GM19397 (cell line): ENCODE measurements around the gene TMEM163.
"Not testable (repeated sequence)": the region's sequence is repeated elsewhere in the genome, so short reads cannot be mapped to it uniquely, and the experiment has no call there.

Experiments
- ATAC-seq: cut with Tn5 transposase; IDR thresholded peaks from one replicate; pipeline ENCODE4 v1.9.1; 2021; ENCODE audit warnings: mild to moderate bottlenecking, moderate library complexity; ENCODE audit not compliant: unreplicated experiment

The TMEM163 gene

DNA sequence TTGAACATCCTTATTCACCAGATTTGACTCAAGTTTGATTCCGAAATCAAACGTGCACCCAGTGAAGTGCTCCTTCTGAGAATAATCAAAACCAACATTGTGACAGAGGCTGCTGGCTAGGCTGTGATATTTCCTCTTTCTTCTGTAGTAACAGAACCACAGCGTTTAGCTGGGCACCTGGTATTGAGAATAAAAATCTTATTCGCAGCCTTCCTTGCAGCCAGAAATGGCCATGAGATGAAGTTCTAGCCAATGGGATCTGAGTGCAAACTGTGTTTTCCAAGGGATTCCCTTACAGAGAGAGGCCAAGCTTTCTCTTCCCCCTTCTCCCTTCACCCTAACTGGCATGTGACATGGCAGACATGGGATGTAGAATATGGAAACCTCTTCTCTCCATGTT, 51.7 kb downstream of the TMEM163 start:
- ATAC-seq, result no peak

DNA sequence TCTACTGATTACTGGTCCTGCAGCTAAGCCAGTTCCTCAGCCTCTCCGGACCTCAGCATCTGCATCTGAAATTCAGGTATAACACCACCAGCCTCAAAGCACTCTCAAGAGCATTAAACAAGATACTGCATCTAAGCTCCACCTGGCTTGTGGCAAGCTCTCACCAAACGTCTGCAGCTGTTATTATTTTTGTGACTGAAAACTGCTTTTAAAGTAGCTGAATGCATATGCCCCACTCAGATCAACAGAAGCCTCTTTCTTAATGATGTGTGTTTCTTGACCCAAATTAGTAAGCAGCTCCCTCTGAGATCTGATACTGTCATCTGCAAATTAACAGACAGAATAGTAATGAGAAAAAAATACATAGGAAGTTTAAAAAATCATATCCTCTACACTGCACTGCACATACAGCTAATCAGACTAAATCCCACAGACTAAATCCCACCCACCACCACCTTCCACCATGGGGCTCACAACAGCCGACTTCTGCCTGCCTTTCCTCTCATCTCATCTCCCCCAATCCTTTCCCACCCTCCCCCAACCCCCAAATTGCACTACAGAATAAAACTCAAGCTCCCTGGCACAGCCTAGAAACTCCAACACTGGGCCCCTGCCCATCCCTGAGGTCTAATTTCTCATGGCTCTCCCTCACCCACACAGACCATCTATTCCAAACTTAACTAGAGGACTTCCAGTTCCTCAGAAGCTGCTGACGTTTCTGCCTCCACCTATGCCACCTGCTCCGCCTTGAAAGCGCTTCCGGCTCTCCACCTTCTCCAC, 52.9 kb downstream of the TMEM163 start:
- no peak for ATAC-seq

DNA sequence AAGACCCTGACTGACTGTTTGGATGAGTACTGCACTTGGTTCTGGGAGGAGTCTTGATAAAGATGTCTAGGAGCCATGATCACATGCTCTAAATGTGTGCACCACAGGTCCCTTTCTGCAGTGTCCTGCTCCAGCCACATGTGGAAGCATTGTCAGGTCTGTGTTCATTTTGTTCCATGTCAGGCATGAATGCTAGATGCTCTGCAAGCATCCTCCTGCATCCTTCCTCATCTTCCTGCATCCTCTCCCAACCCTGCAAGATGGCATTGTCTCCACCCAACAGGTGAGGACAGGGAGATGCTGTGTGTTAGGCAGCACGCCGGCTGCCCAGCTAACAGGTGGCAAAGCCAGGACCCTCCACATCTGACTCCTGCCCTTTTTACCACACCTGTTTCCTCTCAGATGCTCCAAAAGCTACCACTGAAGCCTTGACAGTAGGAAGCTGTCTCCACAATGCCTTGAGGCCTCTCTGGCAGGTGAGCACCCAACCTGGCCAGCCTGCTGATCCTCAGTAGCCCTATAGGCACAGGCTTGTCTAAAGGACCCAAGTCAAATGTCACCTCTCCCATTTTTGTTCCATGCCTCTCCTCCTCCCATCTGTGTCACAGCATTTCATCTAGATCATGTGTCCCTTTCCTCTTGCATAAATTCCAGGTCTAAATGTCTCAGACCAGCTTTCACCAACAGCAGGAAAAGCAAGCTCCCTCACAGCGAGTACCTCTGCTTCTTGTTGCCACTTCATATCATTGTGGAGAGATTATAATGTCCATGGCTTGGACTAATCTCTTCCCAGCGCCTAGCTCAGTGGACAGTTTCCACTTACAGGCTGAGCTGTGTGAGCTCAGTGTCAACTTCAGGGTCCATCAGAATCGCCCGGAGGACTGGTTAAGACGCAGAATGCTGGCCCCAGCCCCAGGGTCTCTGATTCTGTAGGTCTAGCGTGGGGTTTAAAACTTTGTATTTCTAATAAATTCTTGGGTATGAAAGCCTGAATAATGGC, 55.0 kb downstream of the TMEM163 start:
- no peak for ATAC-seq

DNA sequence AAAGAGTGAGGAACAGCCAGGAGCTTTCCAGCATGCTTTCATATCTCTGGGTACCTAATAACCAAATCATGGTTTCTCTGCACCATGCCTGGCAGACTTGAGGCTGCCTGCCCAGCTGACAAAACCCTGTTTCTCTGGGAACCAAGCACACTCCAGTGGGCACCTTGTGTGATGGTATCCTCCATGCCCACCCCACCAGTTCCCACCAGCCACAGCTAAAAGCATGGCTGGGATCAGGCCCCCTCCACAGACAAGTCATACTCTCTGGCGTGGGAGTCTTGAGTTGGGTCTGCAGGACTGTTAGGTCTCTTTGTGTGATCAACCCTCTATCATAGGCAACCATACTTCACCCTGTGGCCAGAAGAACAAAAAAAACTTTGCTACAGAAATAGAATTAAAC, 56.0 kb downstream of the TMEM163 start:
- no peak for ATAC-seq

DNA sequence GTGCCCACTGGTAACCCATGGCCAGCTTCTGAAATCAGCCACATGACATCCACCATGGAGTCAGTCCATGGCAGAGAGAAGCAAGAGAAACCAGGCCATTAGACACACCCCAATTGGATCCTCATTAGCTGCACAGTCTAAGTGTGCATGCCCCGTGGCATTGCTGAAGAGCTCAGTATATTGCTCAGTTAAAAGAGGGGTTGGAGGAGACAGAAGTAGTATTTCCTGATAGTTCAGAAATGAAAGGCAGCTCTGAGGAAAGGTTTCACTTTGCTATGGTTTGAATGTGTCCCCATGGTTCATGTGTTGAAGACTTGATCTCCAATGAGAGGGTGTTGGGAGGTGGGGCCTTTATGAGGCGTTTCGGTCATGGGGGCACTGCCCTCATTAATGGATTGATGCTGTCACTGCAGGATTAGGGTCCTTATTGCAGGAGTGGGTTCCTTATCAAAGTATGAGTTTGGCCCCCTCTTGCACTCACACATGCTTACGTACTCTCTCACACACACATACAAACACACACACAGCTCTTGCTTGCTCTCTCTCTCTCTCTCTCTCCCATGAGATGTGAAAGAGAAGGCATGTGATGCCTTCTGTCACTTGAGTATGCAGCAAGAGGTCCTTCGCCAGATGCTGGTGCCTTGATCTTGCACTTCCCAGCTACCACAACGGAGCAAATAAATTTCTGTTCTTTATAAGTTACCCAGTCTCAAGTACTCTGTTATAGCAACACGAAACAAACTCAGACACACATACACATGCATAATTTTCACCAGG, 58.0 kb downstream of the TMEM163 start:
- ATAC-seq, result no peak

DNA sequence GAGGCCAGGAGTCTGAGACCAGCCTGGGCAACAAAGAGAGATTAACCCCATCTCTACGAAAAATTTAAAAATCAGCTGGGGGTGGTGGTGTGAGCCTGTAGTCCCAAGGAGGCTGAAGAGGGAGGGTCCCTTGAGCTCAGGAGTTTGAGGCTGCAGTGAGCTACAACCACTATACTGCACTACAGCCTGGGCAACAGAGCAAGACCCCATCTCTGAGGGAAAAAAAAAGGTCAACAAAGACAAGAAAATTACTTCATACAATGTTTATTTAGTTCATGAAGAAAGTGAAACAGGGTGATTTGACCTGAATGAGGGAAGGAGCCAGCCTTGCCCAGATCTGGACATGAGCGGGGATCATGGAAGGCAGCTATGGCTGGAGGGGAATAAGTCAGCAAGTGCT, 59.1 kb downstream of the TMEM163 start:
- no peak for ATAC-seq

DNA sequence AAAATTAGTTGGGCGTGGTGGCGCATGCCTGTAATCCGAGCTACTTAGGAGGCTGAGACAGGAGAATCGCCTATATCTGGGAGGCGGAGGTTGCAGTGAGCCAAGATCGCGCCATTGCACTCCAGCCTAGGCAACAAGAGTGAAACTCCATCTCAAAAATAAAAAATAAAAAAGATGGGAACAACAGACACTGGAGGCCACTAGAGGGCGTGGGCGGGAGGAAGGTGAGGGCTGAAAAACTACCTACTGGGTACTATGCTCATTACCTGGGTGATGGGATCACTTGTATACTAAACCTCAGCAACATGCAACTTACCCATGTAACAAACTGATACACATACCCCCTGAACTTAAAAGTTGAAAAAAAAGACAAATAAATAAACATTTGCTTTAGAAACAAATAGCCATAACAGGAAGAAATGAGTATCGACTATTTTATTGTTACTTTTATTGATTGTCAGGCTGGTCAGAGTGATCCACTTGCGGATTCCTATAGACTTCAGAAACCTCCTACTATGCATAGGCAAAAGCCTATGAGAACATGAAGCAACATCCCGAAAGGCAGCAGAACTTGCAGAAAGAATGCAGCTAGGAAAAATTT, 61.0 kb downstream of the TMEM163 start:
- ATAC-seq, result no peak

DNA sequence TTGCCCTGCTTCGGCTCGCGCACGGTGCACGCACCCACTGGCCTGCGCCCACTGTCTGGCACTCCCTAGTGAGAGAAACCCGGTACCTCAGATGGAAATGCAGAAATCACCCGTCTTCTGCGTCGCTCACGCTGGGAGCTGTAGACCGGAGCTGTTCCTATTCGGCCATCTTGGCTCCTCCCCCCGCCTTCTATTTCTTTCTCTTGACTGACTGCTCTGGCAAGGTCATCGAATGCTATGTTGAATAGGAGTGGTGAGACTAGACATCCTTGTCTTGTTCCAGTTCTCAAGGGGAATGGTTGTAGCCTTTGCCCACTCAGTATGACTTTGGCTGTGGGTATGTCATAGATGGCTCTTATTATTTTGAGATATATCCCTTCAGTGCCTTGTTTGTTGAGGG, 62.4 kb downstream of the TMEM163 start:
- ATAC-seq, result not testable (repeated sequence)

DNA sequence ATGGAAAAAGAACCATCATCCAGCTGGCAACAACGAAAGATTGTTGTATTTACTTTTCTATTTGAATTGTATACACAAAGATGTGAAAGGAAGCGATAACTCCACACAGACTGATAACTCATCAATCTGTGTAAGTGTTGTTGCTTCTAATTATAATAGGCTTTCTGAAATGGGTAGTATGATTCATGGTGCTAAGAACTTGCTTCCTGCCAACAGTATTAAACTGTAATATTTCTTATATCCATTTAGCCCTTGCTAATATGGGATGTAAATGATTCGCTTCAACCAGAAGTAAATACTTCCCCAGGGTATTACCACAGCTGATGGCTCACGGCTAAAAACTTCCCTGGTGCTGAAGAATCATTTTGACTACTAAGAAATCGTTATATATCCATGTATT, 70.2 kb downstream of the TMEM163 start:
- ATAC-seq, result no peak

DNA sequence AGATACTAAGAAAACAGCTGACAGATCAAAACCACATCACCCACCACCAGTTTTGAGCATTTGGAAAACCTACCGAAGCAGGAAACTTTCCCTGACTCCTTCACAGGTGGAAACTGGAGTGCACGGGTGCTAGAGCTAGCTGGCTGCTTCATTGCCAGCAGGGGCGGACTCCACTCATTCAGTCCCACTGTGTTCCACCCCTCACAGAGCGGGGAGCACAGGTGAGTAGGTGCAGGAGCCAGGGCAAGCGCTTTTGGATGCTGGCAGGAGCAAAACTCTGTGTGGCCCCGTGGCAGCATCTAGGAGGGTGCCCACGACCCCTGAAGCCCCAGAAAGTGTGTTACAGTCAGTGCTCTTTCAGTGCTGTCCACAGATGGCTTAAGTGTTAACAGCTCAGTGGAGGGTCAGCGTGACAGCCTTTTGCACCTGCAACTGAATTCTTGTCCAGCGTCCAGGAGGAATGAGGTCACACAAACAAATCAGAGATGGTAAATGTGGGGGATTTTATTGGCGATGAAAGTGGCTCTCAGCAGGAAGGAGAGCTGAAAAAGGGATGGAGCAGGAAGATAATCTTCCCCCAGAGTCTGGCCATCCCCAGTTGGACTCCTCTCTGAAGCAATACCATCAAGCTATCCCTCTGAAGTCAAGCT, 71.1 kb downstream of the TMEM163 start:
- no peak for ATAC-seq

DNA sequence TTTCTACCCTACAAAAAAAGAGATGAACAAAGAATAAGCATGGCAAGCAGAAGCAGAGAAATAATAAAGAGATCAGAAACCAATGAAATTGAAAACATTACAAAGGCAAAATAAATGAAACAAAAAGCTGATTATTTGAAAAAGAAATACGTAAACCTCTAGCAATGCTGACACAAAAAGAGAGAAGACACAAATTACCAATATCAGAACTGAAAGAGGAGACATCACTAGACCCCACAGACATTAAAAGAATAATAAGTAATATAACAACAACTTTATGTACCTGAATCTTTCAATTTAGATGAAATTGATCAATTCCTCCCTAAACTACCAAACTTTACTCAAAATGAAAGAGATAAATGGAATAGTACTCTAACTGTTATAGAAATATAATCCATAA, 75.9 kb downstream of the TMEM163 start:
- no peak for ATAC-seq

DNA sequence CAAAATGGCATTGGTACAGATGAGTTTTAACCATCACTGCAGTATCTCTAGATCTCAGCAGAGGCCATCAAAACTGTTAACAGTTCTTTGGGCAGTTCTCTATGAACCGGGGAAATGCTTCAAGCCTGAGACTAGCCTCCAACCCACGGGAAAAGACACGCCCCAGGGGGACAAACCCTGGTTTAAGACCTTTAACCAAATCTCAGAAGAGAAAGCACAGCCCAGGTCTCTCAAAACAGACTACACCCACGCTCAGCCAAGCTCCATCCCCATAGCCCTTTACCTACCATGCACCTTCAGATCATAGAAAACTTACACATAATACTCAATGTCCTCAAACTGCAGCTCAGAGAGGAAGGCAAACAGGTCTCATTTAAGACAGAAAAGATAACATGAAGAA, 78.3 kb downstream of the TMEM163 start:
- ATAC-seq, result no peak

DNA sequence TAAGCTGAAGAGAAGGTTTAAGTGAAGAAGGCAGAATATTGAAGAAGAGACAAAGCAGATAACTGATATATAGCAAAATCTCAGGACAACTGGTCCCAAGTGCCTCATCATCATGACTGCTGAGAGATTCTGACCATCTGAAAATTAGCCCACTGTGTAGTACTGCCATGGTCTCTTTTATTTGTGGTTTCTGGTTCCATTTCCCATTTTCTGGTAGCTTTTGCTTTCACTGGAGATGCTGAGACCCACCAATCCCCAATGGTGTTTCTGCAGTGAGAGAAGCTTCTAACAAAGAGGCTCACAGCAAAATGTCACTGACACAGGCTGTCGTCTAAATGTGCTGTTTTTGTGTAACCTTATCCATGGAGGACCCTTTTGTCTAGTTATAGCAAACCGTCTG, 79.5 kb downstream of the TMEM163 start:
- ATAC-seq, result no peak

DNA sequence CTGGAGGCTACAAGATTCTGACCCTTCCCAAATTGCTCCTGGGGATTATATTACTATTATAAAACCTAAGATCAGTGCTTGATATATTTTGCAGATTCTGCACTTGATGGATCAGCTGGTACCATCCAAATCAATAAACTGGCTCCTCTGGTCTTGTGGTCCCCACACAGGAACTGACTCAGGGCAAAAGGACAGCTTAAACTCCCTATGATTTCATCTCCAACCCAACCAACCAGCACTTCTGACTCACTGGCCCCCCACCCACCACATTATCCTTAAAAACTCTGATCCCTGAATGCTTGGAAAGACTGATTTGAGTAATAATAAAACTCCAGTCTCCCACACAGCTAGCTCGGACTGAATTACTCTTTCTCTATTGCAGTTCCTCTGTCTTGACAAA, 82.1 kb downstream of the TMEM163 start:
- no peak for ATAC-seq

DNA sequence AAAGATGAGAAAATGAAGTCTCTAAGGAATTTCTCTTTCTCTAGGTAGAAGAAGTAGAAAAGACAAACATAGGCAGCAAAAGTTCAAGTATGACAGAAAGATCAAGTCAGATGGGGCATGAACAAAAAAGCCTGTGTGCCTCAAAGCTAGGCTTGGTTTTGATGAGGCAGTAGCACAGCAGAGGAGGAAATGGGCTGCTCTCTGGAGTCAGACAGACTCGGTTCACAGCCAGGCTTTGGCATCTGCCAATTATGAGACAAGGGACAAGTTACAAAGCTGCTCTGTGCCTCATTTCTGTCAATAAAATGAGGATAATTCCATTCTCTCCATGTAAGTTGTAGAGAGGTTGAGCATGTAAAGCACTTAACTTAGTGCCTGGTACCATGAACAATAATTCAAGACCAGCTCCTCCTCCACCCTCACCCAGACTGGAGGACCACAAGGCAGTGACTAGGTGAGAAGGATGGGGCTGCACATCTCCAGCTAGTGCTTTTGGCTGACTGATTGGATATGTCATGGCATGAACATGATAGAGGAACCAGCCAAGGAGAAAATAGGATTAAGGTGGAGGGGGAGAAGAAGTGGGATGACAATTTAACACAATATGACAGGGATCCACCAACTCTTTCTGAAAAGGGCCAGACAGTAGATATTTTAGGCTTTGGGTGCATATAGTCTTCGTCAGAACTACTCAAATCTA, 84.6 kb downstream of the TMEM163 start:
- no peak for ATAC-seq

DNA sequence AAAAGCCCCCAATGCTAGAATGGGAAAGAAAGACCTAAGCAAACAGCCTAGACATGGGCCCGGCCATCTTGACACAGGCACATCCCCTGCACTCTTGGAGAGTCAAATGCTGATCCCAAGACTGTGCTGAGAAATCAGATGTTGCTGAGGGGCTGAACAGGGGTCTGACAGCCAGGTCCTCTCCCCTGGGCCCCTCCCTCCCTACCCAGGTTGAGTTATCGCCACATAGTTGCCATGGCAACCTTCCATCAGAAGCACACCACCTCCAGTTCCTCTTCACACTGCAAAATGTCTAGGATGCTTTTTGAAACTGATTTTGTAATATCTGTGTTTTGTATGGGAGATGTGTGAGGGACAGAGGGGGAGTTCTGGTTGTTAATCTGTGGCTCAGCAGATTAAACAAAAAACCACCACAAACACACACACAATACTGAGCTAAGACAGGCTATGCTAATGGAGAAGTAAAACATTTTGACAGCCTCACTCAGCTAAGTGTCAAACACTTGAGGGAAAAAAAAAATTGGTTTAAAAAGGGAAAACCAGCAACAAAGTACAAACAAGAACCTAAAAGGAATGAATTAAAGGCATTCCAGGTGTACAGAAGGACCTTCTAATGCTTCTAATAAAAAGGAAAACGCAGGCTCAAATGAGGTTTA, 88.2 kb downstream of the TMEM163 start:
- ATAC-seq, result no peak

DNA sequence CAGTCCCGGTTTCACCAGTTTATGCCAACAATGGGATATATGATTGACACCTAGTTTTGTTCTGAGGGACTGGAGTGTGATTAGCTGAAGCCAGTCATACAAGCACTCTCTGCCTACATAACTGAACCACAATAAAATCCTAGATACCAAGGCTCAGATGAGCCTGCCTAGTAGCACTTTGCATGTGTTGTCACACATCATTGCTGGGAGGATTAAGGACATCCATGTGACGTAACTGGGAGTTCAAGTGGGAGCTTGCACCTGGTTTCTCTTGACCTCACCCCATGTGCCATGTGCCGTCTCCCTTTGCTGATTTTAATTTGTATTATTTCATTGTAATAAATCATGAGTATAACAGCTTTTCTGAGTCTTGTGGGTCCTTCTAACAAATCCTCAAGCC, 90.3 kb downstream of the TMEM163 start:
- no peak for ATAC-seq

DNA sequence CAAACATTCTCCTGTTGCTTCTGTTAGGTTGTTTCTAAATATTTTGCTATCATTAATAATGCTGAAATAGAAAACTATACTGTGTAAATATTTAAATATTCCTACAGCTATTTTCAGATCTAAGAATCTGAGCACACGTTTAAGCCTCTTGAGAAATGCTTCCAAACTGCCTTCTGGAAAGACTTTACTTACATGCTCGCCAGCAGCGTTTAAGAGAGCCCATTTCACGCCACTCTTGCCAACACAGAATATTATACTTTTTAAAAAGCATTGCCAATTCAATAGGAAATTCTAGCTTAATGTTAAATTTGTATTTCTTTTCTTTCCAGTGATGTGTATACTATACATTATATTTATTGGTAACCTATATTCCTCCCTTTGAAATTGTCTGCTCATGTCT, 92.0 kb downstream of the TMEM163 start:
- ATAC-seq, result no peak

DNA sequence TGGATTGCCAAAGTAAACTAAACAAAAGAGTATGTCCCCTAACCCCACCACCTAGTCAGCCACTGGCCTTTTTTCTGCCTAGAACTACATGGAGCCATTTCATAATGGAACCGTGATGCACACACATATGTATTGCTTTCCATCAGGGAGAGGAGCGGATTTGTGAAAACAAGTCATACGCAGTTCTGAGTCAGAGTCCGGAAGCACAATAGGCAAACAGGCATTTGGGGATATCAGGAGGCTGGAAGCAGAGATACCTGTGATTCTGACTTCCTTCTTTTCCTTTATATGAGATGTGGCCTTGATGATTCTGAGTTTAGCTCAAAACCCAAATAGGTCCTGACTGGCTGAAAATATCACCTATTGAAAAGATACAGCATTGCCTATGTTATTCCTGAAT, 93.5 kb downstream of the TMEM163 start:
- no peak for ATAC-seq
